GM23338 (cell line): Measurements from ENCODE around the gene CRB2. TPM values are rescaled to one million over a fixed set of nuclear protein-coding genes. Genes with fewer than 3 reads are reported as not detected.

Experiments
- EZH2 ChIP-seq: fragments of 200-600 bp; sonication (generic); IDR thresholded peaks from one replicate; pipeline ENCODE4 v1.8.0; 2017; ENCODE audit warnings: antibody characterized with exemption, mild to moderate bottlenecking, low read depth; ENCODE audit not compliant: unreplicated experiment
- ZNF114 ChIP-seq: fragments of 250-450 bp; sonication (Bioruptor Pico); IDR thresholded peaks from 2 replicates; pipeline ENCODE4 v1.5.0; 2020; ENCODE audit warnings: mild to moderate bottlenecking, moderate library complexity
- polyA plus RNA-seq: library from polyadenylated mRNA; unstranded; fragments of >200 nt; fragmentation: Nextera tagmentation; extraction: Ambion mirVana; gene quantifications from 2 replicates; pipeline ENCODE4 v1.2.1, GENCODE V29; 2016
- total RNA-seq: library from RNA; depleted of rRNA; stranded (reverse); fragments of >200 nt; shearing (Covaris generic); gene quantifications from 2 replicates; pipeline ENCODE4 v1.2.3, GENCODE V29; 2014
- TF ChIP-seq, protein P1 (sequence below): fragments of 250-450 bp; sonication (Bioruptor Pico); IDR thresholded peaks from 2 replicates; pipeline ENCODE4 v1.5.0; 2020; ENCODE audit warnings: mild to moderate bottlenecking, moderate library complexity
- TF ChIP-seq, protein P2 (sequence below): IDR thresholded peaks from one replicate; pipeline ENCODE4 v1.6.1; 2018; ENCODE audit warnings: antibody characterized with exemption; ENCODE audit not compliant: unreplicated experiment

The CRB2 gene
- total and polyA plus RNA-seq, 2 experiments from 2014 or later = 0.34 to 10.2 TPM

DNA sequence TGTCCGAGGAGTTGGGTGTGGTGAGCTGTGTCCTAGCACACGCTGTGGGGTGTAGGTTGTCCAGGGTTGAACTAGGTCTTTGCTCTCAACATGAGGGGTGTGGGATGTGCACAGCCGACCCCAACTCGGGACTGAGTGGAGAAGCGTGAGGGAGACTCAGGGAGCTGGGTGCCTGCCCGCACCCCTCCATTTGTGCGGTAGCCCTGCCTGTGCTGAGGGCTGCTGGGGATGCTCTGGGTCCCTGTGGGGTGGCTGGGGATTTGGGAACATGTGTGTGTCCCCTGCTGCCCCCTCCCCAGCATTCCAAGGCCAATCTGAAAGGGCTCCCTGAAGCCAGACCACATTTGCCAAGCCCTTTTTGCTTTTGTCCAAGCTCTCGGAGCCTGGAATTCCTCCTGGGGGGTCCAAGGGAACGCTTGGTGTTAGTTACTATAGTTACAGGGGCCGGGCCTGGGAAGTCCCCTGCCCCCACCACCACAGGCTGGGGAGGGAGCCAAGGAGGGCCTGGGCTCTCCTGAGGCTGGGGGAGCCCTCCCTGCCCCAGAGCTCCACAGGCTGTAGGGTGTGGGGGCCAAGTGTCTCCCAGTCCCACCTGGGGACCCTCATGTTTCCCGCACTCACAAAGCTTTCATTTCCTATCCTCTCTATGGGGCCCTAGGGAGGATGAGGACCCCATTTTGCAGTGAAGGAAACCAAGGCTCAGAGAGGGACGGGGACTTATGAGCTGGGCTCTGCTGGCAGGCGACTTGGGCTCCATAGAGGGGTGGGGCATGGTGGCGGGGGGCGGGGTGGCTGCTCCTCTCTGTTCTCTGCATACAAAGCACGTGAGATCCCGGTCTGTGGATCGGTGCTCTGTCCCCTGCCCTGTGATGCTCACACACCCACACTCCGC lies 1.1 kb downstream of the CRB2 start (continued):
- TF ChIP-seq, protein P1, sequence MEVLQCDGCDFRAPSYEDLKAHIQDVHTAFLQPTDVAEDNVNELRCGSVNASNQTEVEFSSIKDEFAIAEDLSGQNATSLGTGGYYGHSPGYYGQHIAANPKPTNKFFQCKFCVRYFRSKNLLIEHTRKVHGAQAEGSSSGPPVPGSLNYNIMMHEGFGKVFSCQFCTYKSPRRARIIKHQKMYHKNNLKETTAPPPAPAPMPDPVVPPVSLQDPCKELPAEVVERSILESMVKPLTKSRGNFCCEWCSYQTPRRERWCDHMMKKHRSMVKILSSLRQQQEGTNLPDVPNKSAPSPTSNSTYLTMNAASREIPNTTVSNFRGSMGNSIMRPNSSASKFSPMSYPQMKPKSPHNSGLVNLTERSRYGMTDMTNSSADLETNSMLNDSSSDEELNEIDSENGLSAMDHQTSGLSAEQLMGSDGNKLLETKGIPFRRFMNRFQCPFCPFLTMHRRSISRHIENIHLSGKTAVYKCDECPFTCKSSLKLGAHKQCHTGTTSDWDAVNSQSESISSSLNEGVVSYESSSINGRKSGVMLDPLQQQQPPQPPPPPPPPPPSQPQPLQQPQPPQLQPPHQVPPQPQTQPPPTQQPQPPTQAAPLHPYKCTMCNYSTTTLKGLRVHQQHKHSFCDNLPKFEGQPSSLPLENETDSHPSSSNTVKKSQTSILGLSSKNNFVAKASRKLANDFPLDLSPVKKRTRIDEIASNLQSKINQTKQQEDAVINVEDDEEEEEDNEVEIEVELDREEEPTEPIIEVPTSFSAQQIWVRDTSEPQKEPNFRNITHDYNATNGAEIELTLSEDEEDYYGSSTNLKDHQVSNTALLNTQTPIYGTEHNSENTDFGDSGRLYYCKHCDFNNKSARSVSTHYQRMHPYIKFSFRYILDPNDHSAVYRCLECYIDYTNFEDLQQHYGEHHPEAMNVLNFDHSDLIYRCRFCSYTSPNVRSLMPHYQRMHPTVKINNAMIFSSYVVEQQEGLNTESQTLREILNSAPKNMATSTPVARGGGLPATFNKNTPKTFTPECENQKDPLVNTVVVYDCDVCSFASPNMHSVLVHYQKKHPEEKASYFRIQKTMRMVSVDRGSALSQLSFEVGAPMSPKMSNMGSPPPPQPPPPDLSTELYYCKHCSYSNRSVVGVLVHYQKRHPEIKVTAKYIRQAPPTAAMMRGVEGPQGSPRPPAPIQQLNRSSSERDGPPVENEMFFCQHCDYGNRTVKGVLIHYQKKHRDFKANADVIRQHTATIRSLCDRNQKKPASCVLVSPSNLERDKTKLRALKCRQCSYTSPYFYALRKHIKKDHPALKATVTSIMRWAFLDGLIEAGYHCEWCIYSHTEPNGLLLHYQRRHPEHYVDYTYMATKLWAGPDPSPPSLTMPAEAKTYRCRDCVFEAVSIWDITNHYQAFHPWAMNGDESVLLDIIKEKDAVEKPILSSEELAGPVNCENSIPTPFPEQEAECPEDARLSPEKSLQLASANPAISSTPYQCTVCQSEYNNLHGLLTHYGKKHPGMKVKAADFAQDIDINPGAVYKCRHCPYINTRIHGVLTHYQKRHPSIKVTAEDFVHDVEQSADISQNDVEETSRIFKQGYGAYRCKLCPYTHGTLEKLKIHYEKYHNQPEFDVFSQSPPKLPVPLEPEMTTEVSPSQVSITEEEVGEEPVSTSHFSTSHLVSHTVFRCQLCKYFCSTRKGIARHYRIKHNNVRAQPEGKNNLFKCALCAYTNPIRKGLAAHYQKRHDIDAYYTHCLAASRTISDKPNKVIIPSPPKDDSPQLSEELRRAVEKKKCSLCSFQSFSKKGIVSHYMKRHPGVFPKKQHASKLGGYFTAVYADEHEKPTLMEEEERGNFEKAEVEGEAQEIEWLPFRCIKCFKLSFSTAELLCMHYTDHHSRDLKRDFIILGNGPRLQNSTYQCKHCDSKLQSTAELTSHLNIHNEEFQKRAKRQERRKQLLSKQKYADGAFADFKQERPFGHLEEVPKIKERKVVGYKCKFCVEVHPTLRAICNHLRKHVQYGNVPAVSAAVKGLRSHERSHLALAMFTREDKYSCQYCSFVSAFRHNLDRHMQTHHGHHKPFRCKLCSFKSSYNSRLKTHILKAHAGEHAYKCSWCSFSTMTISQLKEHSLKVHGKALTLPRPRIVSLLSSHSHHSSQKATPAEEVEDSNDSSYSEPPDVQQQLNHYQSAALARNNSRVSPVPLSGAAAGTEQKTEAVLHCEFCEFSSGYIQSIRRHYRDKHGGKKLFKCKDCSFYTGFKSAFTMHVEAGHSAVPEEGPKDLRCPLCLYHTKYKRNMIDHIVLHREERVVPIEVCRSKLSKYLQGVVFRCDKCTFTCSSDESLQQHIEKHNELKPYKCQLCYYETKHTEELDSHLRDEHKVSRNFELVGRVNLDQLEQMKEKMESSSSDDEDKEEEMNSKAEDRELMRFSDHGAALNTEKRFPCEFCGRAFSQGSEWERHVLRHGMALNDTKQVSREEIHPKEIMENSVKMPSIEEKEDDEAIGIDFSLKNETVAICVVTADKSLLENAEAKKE = no peak
- TF ChIP-seq, protein P2, sequence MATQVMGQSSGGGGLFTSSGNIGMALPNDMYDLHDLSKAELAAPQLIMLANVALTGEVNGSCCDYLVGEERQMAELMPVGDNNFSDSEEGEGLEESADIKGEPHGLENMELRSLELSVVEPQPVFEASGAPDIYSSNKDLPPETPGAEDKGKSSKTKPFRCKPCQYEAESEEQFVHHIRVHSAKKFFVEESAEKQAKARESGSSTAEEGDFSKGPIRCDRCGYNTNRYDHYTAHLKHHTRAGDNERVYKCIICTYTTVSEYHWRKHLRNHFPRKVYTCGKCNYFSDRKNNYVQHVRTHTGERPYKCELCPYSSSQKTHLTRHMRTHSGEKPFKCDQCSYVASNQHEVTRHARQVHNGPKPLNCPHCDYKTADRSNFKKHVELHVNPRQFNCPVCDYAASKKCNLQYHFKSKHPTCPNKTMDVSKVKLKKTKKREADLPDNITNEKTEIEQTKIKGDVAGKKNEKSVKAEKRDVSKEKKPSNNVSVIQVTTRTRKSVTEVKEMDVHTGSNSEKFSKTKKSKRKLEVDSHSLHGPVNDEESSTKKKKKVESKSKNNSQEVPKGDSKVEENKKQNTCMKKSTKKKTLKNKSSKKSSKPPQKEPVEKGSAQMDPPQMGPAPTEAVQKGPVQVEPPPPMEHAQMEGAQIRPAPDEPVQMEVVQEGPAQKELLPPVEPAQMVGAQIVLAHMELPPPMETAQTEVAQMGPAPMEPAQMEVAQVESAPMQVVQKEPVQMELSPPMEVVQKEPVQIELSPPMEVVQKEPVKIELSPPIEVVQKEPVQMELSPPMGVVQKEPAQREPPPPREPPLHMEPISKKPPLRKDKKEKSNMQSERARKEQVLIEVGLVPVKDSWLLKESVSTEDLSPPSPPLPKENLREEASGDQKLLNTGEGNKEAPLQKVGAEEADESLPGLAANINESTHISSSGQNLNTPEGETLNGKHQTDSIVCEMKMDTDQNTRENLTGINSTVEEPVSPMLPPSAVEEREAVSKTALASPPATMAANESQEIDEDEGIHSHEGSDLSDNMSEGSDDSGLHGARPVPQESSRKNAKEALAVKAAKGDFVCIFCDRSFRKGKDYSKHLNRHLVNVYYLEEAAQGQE = no peak
- no peak for TF ChIP-seq ZNF114
- TF ChIP-seq EZH2 = no peak
